ENCODE data around the gene TBC1D1.

Gene TBC1D1

GRCh38 chr4:38132107-38132673, 241.3 kb downstream of the TBC1D1 start:
- no peak for TF ChIP-seq CTCF (IDR thresholded peaks at IDR 0.05; ENCODE audit: insufficient read depth, low read length, poor library complexity, severe bottlenecking)

GRCh38 chr4:38132843-38133662, 242.2 kb downstream of the TBC1D1 start:
- H3K36me3 ChIP-seq (ENCODE audit: control insufficient read depth, insufficient read depth, low read length), result peaks cover 2% of the 10 kb centered on the region
- no peak for DNase-seq (ENCODE audit: extremely low read depth, insufficient read length)

More at GRCh38 chr4:38132107-38132673, 241.3 kb downstream of the TBC1D1 start:
- Histone ChIP-seq H3K36me3 (ENCODE audit: control insufficient read depth, insufficient read depth, low read length) (peaks cover 2% of the 10 kb centered on the region), H3K27me3 (replicated peaks; ENCODE audit: control insufficient read depth, insufficient read depth, low read length) (no peaks in the 10 kb centered on the region), H3K4me3 (replicated peaks; ENCODE audit: low read depth, low read length) (no peak overlapping the region)
- DNase-seq (ENCODE audit: extremely low read depth, insufficient read length), result peak; percentile 86

GRCh38 chr4:38133711-38134480, 243.0 kb downstream of the TBC1D1 start:
- Histone ChIP-seq H3K27me3 (replicated peaks; ENCODE audit: control insufficient read depth, insufficient read depth, low read length) (no peaks in the 10 kb centered on the region), H3K4me3 (replicated peaks; ENCODE audit: low read depth, low read length) (no peak overlapping the region), H3K36me3 (ENCODE audit: control insufficient read depth, insufficient read depth, low read length) (peaks cover 2% of the 10 kb centered on the region)
- no peak for TF ChIP-seq CTCF (IDR thresholded peaks at IDR 0.05; ENCODE audit: insufficient read depth, low read length, poor library complexity, severe bottlenecking)
- DNase-seq (ENCODE audit: extremely low read depth, insufficient read length), result no peak

More at GRCh38 chr4:38132843-38133662, 242.2 kb downstream of the TBC1D1 start:
- no peak overlapping the region for H3K4me3 ChIP-seq (replicated peaks; ENCODE audit: low read depth, low read length)
- TF ChIP-seq CTCF (IDR thresholded peaks at IDR 0.05; ENCODE audit: insufficient read depth, low read length, poor library complexity, severe bottlenecking), result no peak
- no peaks in the 10 kb centered on the region for H3K27me3 ChIP-seq (replicated peaks; ENCODE audit: control insufficient read depth, insufficient read depth, low read length)

GRCh38 chr4:38135201-38135600, 244.3 kb downstream of the TBC1D1 start:
- peaks cover 4% of the 10 kb centered on the region for H3K36me3 ChIP-seq (ENCODE audit: control insufficient read depth, insufficient read depth, low read length)
- no peak overlapping the region for H3K4me3 ChIP-seq (replicated peaks; ENCODE audit: low read depth, low read length)
- H3K27me3 ChIP-seq (replicated peaks; ENCODE audit: control insufficient read depth, insufficient read depth, low read length), result no peaks in the 10 kb centered on the region
- DNase-seq (ENCODE audit: extremely low read depth, insufficient read length), result no peak
- no peak for TF ChIP-seq CTCF (IDR thresholded peaks at IDR 0.05; ENCODE audit: insufficient read depth, low read length, poor library complexity, severe bottlenecking)

GRCh38 chr4:38136604-38137003, 245.7 kb downstream of the TBC1D1 start:
- Histone ChIP-seq H3K36me3 (ENCODE audit: control insufficient read depth, insufficient read depth, low read length) (peaks cover 4% of the 10 kb centered on the region), H3K27me3 (replicated peaks; ENCODE audit: control insufficient read depth, insufficient read depth, low read length) (no peaks in the 10 kb centered on the region)

More at GRCh38 chr4:38136604-38137003, 245.7 kb downstream of the TBC1D1 start:
- no peak for DNase-seq (ENCODE audit: extremely low read depth, insufficient read length)
- TF ChIP-seq CTCF (IDR thresholded peaks at IDR 0.05; ENCODE audit: insufficient read depth, low read length, poor library complexity, severe bottlenecking), result no peak
- no peak overlapping the region for H3K4me3 ChIP-seq (replicated peaks; ENCODE audit: low read depth, low read length)
